HepG2 (cell line): ENCODE data around the gene NOTUM. TPM values are rescaled to one million over a fixed set of nuclear protein-coding genes. Genes with fewer than 3 reads are reported as not detected.

ENCODE experiments used
- ARID4A ChIP-seq: sonication (generic); formaldehyde crosslinking; IDR thresholded peaks from 2 replicates; pipeline ENCODE4 v1.5.0; 2020; ENCODE audit warnings: mild to moderate bottlenecking, missing genetic modification reagents, borderline replicate concordance
- FLYWCH1 ChIP-seq: sonication (generic); formaldehyde crosslinking; IDR thresholded peaks from 2 replicates; pipeline ENCODE4 v1.8.1; 2023; ENCODE audit warnings: mild to moderate bottlenecking, missing genetic modification reagents
- KLF16 ChIP-seq, 2 experiments: sonication (generic) in 1 of 2; formaldehyde crosslinking in 1 of 2; IDR thresholded peaks; 2 replicates each; pipeline versions ENCODE4 v1.6.1 to v1.8.0; 2016 to 2023; ENCODE audit warnings: missing genetic modification reagents in 2 of 2, missing compliant biosample characterization in 1 of 2
- MLX ChIP-seq: IDR thresholded peaks from 2 replicates; pipeline ENCODE4 v1.6.1; 2016
- MTF1 ChIP-seq: sonication (generic); formaldehyde crosslinking; IDR thresholded peaks from 2 replicates; pipeline ENCODE4 v1.5.0; 2020; ENCODE audit warnings: missing genetic modification reagents
- NCOR1 ChIP-seq: fragments of 200-600 bp; sonication (generic); IDR thresholded peaks from 2 replicates; pipeline ENCODE4 v1.7.0; 2017; ENCODE audit warnings: antibody characterized with exemption, low read length, borderline replicate concordance
- NR2C2 ChIP-seq: sonication (generic); formaldehyde crosslinking; IDR thresholded peaks from 2 replicates; pipeline ENCODE4 v1.4.0; 2020; ENCODE audit warnings: missing genetic modification reagents, mild to moderate bottlenecking, moderate library complexity, borderline replicate concordance
- PAWR ChIP-seq: sonication (generic); formaldehyde crosslinking; IDR thresholded peaks from 2 replicates; pipeline ENCODE4 v1.4.0; 2020; ENCODE audit warnings: missing genetic modification reagents, mild to moderate bottlenecking, borderline replicate concordance
- RXRB ChIP-seq: IDR thresholded peaks from 2 replicates; pipeline ENCODE4 v1.6.1; 2016; ENCODE audit warnings: borderline replicate concordance, missing genetic modification reagents, missing compliant biosample characterization
- TAF15 ChIP-seq: fragments of 200-400 bp; formaldehyde crosslinking; IDR thresholded peaks from one replicate; pipeline ENCODE4 v1.6.1; 2018; ENCODE audit warnings: mild to moderate bottlenecking, low read depth, low read length; ENCODE audit not compliant: poor library complexity, severe bottlenecking
- TCF12 ChIP-seq, 2 experiments: fragments of 450-650 bp in 1 of 2; sonication (generic) in 1 of 2; formaldehyde crosslinking in 1 of 2; IDR thresholded peaks; 2 replicates each; pipeline versions ENCODE4 v1.6.1 to v1.8.0; 2017 to 2022; ENCODE audit warnings: antibody characterized with exemption in 1 of 2, mild to moderate bottlenecking in 1 of 2, missing genetic modification reagents in 1 of 2, moderate library complexity in 1 of 2
- TEAD2 ChIP-seq: sonication (generic); formaldehyde crosslinking; IDR thresholded peaks from 2 replicates; pipeline ENCODE4 v1.9.0; 2021; ENCODE audit warnings: missing genetic modification reagents
- TIGD3 ChIP-seq: sonication (generic); formaldehyde crosslinking; IDR thresholded peaks from 2 replicates; pipeline ENCODE4 v1.5.1; 2020; ENCODE audit warnings: mild to moderate bottlenecking, missing genetic modification reagents, borderline replicate concordance
- WIZ ChIP-seq: sonication (generic); formaldehyde crosslinking; IDR thresholded peaks from 2 replicates; pipeline ENCODE4 v1.5.1; 2020; ENCODE audit warnings: mild to moderate bottlenecking, missing genetic modification reagents
- ZFP90 ChIP-seq: sonication (generic); formaldehyde crosslinking; IDR thresholded peaks from 2 replicates; pipeline ENCODE4 v1.8.0; 2022; ENCODE audit warnings: missing genetic modification reagents, mild to moderate bottlenecking, inconsistent platforms, borderline replicate concordance
- ZKSCAN1 ChIP-seq: fragments of 150-350 bp; IDR thresholded peaks from 2 replicates; pipeline ENCODE4 v1.6.1; 2014; ENCODE audit warnings: low read length
- ZNF556 ChIP-seq: sonication (generic); formaldehyde crosslinking; IDR thresholded peaks from 2 replicates; pipeline ENCODE4 v1.4.0; 2020; ENCODE audit warnings: mild to moderate bottlenecking, missing genetic modification reagents, borderline replicate concordance
- polyA plus RNA-seq, 8 experiments: library from polyadenylated mRNA; depleted of rRNA in 3 of 8; stranded (reverse) in 7 of 8; unstranded in 1 of 8; fragments of >200 nt; fragmentation: Illumina TruSeq in 4 of 8; extraction: Trizol in 4 of 8; gene quantifications; 2 replicates each; pipeline versions ENCODE4 v1.2.1 to v1.2.3, GENCODE V29; 2011 to 2016; ENCODE audit warnings: low read depth in 4 of 8, missing spikeins in 1 of 8, mixed read lengths in 1 of 8; ENCODE audit not compliant: insufficient read depth in 1 of 8
- total RNA-seq, 5 experiments: library from RNA; depleted of rRNA; stranded (reverse); fragments of >200 nt; fragmentation: Illumina TruSeq; extraction: Trizol; gene quantifications; 2 replicates each; pipeline ENCODE4 v1.2.3, GENCODE V29; 2016; ENCODE audit warnings: low read depth in 1 of 5
- TF ChIP-seq, protein P1 (sequence below): sonication (generic); formaldehyde crosslinking; conservative IDR thresholded peaks from 2 replicates; pipeline ENCODE4 v1.4.0; 2020; ENCODE audit warnings: missing genetic modification reagents
- TF ChIP-seq, protein P2 (sequence below): sonication (generic); formaldehyde crosslinking; IDR thresholded peaks from 2 replicates; pipeline ENCODE4 v1.4.0; 2020; ENCODE audit warnings: missing genetic modification reagents, low read depth, mild to moderate bottlenecking, borderline replicate concordance

The NOTUM gene
- total and polyA plus RNA-seq, 2 of the 13 experiments (the other 11 are each of a cell fraction or from before 2014, with no cell fraction given) = 150 to 160 TPM

DNA sequence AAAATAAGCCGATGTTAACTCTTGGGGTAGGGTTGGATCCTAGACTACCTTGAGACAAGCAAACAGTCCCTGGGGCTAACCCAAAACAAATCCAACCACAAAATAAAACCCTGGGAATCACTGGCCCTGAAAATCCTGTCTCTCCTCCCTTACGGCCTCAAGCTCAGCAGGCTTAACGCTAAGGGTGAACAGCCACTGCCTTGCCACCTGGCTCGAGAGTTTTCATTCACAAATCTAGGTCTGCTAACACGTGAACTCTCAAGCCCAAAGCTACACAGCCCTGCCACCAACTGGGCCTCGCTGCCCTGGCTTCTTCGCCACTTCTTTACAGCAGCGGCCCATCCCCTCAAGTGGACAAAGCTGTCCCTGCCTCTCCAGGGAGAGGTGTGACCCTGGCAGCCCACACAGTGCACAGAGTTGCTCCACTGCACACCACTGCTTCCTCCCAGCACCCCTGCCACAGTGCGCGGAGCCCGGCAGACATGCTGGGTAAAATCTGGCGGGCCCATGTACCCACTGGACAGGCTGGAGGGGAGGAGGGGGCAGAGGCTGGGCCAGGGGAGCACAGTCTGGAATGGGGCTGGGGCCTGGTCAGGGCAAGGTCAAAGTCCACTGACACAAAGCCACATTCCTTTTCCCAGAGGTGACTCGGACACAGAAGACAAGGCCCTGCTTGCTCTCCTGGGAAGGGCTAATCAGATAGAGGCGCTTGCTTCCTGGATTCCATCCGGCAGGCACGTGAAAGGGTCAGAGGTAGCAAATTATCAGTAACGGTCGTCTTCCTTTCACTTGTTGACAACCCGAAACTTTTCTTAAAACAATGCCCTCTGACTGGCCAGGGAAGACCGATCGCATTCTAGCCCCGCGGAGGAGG, 50.8 kb downstream of the NOTUM start (continued):
- TF ChIP-seq RXRB (CRISPR knock-in tag) (peak; percentile 91), TEAD2 (CRISPR knock-in tag) (no peak), TIGD3 (CRISPR knock-in tag) (no peak), ZFP90 (CRISPR knock-in tag) (peak; percentile 90; the same call in 1 of the 2 replicates), WIZ (CRISPR knock-in tag) (peak; percentile 84; the same call in 1 of the 2 replicates), ARID4A (CRISPR knock-in tag) (peak; percentile 96), MTF1 (CRISPR knock-in tag) (no peak), TCF12 (IDR thresholded peaks at IDR 0.05) (no peak), TCF12 (CRISPR knock-in tag; IDR thresholded peaks at IDR 0.05) (peak; percentile 26; the same call in 1 of the 2 replicates), KLF16 (CRISPR knock-in tag; IDR thresholded peaks at IDR 0.05) (peak in 1 of 2 experiments; percentile 86; a peak in 1 of 4 replicates), NR2C2 (CRISPR knock-in tag) (peak; percentile 94), MLX (CRISPR knock-in tag) (peak; percentile 99), NCOR1 (peak; percentile 90), FLYWCH1 (CRISPR knock-in tag) (no peak), ZKSCAN1 (no peak), PAWR (CRISPR knock-in tag) (0 out of 2 replicates have a peak, but pooled peaks have one; percentile 54), ZNF556 (CRISPR knock-in tag) (peak; percentile 74), TAF15 (no peak)
- TF ChIP-seq, protein P1, sequence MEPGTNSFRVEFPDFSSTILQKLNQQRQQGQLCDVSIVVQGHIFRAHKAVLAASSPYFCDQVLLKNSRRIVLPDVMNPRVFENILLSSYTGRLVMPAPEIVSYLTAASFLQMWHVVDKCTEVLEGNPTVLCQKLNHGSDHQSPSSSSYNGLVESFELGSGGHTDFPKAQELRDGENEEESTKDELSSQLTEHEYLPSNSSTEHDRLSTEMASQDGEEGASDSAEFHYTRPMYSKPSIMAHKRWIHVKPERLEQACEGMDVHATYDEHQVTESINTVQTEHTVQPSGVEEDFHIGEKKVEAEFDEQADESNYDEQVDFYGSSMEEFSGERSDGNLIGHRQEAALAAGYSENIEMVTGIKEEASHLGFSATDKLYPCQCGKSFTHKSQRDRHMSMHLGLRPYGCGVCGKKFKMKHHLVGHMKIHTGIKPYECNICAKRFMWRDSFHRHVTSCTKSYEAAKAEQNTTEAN = peak; percentile 83; the same call in 1 of the 2 replicates
- TF ChIP-seq, protein P2, sequence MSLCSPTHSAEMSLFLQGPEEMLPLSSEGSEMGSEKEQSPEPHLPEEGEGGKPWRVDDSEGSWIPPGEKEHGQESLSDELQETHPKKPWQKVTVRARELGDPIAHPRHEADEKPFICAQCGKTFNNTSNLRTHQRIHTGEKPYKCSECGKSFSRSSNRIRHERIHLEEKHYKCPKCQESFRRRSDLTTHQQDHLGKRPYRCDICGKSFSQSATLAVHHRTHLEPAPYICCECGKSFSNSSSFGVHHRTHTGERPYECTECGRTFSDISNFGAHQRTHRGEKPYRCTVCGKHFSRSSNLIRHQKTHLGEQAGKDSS = peak; percentile 84
